HG02970 (cell line): ENCODE measurements around the gene SLC26A11.

Source experiments
- ATAC-seq: cut with Tn5 transposase; IDR thresholded peaks from one replicate; pipeline ENCODE4 v1.9.1; 2021; ENCODE audit warnings: mild to moderate bottlenecking, moderate library complexity, moderate number of reproducible peaks; ENCODE audit not compliant: unreplicated experiment, low FRiP score

Gene SLC26A11

DNA sequence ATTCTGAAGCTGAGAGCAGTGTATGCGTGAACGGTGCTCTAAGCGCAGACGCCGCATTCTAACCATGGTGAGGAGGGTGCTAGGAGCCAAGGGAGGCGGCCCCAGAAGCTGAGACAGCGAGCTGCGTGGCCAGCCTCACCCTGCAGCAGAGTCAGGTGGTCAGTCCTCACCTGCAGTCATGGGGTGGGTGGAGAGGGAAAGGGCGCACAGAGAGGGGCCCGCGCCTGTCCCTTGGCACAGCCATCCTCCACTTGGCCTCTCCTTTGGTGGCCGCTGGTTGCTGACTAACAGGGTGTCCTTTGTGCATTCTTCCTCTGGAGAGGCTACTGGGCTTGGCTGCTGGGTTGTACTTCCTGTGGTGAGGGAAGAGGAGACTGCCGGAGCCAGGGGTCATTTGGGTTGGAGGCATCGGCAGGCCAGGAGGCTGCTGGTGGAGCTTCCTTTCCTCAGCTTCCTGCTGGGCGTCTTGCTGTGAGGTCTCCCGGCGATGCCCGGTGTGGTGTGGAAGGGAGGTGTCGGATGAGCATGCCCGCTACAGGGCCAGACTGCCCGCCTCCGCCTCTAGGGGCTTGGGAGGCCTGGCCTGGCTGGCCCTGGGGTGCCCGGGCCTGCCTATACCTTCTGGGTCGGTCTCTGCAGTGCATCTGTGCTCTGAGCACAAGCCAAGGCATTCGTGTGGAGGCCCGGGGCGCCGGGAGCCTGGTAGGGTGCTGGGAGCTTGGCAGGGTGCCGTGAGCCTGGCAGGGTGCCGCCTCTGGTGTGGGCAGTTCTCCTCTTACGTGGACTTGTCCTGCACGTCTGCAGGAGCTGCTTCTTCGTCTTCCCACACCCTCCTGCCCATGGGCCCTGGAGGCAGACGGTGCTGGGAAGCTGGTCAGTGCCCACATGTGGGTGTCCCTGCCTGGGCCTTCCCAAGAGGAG, 57.8 kb downstream of the SLC26A11 start:
- no peak for ATAC-seq

GRCh38 chr17:80279895-80280294, 59.7 kb downstream of the SLC26A11 start:
- ATAC-seq, result no peak

DNA sequence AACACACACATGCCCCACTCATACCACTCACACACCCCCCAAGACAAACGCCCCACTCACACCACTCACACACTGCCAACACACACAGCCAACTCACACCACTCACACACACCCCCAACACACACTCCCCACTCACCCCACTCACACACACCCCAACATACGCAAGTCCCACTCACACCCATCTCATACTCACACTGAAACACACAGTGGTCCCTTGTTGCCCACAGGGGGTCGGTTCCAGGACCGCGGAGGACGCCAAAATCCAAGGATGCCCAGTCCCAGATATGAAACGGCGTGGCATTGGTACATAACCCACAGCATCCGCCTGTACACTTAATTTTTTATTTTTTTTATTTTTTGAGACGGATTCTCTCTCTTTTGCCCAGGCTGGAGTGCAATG, 61.3 kb downstream of the SLC26A11 start:
- no peak for ATAC-seq

GRCh38 chr17:80283116-80283852, 63.1 kb downstream of the SLC26A11 start:
- ATAC-seq, result no peak

- no peak for ATAC-seq
These were observed 64.4 kb downstream of the SLC26A11 start for GRCh38 chr17:80284631-80285030.

DNA sequence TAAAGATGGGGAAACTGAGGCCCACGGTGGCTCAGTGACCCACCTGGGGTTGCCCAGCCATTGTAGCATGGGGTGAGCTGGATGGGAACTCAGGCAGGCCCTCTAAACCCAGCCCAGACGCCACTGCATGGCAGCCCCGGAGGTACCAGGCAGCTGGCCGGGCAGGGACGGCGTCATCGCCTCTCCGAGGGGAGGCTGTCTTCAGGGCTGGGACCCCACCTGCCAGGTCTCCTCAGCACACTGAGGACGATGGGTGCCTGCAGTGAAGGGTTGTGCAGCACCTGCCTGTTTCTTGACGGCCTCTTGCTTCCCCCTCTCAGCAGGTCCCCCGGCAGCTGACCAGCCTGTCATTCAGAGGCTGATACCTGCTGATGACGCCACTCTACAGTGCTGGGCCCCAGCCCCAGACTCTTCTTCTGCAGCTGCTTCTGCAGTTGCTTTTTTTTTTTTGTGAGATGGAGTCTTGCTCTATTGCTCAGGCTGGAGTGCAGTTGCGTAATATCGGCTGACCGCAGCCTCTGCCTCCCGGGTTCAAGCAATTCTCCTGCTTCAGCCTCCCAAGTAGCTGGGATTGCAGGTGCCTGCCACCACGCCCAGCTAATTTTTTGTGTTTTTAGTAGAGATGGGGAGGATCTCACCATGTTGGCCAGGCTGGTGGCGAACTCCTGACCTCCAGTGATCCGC, 65.2 kb downstream of the SLC26A11 start:
- no peak for ATAC-seq

- no peak for ATAC-seq
These were observed 66.4 kb downstream of the SLC26A11 start for GRCh38 chr17:80286638-80286960.

GRCh38 chr17:80287038-80287437, 66.8 kb downstream of the SLC26A11 start:
- no peak for ATAC-seq

- no peak for ATAC-seq
These were observed 67.8 kb downstream of the SLC26A11 start for GRCh38 chr17:80287806-80288567.

DNA sequence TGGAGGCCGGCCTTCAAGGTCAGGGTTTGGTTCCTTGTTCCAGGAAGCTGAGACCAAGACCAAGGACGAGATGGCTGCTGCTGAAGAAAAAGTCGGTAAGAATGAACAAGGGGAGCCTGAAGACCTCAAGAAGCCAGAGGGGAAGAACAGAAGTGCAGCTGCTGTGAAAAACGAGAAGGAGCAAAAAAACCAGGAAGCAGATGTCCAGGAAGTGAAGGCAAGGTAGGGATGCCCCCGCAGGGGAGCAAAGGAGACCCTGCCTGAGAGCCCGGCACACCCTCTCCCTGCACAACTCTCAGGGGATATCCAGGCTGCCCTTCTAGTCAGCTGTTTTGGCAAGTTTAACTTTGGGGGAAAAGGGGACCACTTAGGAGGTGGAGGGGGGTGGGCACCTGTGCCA, 69.4 kb downstream of the SLC26A11 start:
- no peak for ATAC-seq

- no peak for ATAC-seq
These were observed 69.9 kb downstream of the SLC26A11 start for GRCh38 chr17:80290156-80290555.

- no peak for ATAC-seq
These were observed 71.0 kb downstream of the SLC26A11 start for GRCh38 chr17:80291260-80291659.

DNA sequence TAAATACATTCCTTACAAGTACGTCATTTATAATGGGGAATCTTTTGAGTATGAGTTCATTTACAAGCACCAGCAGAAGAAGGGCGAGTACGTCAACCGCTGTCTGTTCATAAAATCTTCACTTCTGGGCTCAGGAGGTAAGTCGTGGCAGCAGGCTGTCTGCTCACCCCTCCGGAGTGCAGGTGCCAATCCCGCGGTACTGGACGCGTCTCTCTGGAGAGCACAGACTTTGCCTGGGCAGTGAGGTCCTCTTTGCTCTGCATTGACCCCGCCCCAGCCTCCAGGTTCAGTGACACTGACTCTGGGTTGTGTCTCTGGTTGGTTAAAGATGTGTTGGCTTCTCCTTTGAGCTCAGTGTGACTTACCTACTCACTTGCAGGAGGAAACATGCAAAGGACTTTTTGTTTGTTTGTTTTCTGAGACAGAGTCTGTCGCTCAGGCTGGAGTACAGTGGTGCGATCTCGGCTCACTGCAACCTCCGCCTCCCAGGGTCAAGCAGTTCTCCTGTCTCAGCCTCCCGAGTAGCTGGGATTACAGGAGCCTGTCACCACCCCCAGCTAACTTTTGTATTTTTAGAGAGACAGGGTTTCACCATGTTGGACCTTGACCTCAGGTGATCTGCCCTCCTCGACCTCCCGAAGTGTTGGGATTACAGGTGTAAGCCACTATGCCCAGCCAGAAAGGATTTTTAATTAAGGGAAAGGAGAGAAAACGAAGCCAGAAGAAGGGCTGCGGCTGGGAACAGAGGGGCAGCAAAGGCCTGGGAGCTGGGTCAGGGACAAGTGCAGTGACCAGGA, 71.7 kb downstream of the SLC26A11 start:
- no peak for ATAC-seq

- no peak for ATAC-seq
These were observed 72.3 kb downstream of the SLC26A11 start for GRCh38 chr17:80292521-80292971.

- ATAC-seq, result no peak
These were observed 74.0 kb downstream of the SLC26A11 start for GRCh38 chr17:80294210-80294609.

DNA sequence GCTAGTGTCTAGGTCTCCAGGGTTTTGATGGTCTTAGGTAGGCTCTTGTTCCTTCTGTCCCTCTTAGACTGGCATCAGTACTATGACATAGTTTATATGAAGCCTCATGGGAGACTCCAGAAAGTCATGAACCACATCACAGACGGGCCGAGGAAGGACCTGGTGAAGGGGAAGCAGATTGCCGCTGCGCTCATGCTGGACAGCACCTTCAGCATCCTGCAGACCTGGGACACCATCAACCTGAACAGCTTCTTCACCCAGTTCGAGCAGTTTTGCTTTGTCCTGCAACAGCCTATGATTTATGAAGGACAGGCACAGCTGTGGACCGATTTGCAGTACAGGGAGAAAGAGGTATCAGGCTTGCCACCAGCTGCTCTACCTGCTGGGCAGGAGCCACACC, 74.4 kb downstream of the SLC26A11 start:
- no peak for ATAC-seq

DNA sequence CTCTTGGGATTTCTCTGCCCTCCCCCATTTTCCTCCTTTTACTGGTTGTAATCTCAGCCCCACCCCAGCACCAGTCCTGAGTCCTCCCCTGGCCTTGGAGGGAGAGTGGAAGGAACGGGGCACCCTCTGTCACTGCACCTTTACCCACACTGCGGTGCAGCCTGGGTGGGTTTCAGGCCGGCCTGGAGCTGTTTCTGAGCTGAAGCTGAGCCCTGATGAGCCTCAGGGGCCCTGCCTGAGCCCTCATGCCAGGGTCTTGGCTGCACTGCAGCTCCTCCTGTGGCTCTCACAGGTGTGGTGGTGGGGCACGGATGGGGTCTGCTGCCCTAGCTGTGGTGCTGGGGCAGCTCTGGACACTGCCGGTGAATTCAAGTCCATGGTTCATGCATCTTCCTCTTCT, 74.9 kb downstream of the SLC26A11 start:
- no peak for ATAC-seq

DNA sequence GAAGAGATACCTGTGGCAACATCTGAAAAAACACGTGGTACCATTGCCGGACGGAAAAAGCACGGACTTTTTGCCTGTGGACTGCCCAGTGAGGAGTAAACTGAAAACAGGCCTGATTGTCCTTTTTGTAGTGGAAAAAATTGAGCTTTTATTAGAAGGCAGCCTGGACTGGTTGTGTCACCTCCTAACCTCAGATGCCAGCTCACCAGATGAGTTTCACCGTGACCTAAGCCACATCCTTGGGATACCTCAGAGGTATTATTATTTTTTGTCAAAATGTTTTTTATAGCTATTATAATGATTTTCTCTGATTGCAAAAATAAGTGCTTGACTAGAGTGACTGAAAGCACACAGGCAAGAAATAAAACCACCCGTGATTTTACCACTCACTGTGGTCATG, 75.3 kb downstream of the SLC26A11 start:
- no peak for ATAC-seq

GRCh38 chr17:80296221-80296620, 76.0 kb downstream of the SLC26A11 start:
- no peak for ATAC-seq
